Naive thymus-derived CD4-positive, alpha-beta T cell (primary cell): ENCODE data around the gene UBFD1. TPM values are rescaled to one million over a fixed set of nuclear protein-coding genes. Genes with fewer than 3 reads are reported as not detected.

Experiments
- ATAC-seq: fragments of 150-1000 bp; cut with Tn5 transposase; 2 replicates; pipeline ENCODE4 v1.10.0; 2021; ENCODE audit warnings: mild to moderate bottlenecking, moderate library complexity
- CTCF ChIA-PET: fragments of 350-600 bp; sonication (Branson Sonifier 250); formaldehyde crosslinking; loops from one replicate; lab custom pipeline; 2021; ENCODE audit warnings: antibody characterized with exemption; lab: Charles Lee
- POLR2A ChIA-PET: fragments of 350-600 bp; sonication (Branson Sonifier 250); formaldehyde crosslinking; loops from one replicate; lab custom pipeline; 2021; ENCODE audit warnings: antibody characterized with exemption, inconsistent platforms; lab: Charles Lee
- DNase-seq, 9 donors: peaks; one replicate each; pipeline versions ENCODE4 v3.0.0 to v3.0.0-alpha.2; 2020 to 2022; ENCODE audit warnings: mixed read lengths in 1 of 9
- H3K27ac ChIP-seq: one replicate; pipeline ENCODE4 v1.7.0; 2013; ENCODE audit warnings: mild to moderate bottlenecking, low read depth, low read length, moderate library complexity
- H3K27me3 ChIP-seq, 2 donors: one replicate each; pipeline ENCODE4 v1.7.0; 2013; ENCODE audit warnings: low read length in 2 of 2, mild to moderate bottlenecking in 2 of 2, moderate library complexity in 2 of 2; ENCODE audit not compliant: control insufficient read depth in 2 of 2, insufficient read depth in 2 of 2
- H3K36me3 ChIP-seq, 3 experiments: 1 replicate in 2 of 3; 2 replicates in 1 of 3; pipeline ENCODE4 v1.7.0; 2013; ENCODE audit warnings: low read length in 3 of 3, mild to moderate bottlenecking in 3 of 3, moderate library complexity in 1 of 3; ENCODE audit not compliant: insufficient read depth in 3 of 3, control insufficient read depth in 2 of 3
- H3K4me1 ChIP-seq, 2 donors: one replicate each; pipeline ENCODE4 v1.7.0; 2013; ENCODE audit warnings: low read length in 2 of 2, mild to moderate bottlenecking in 2 of 2, moderate library complexity in 1 of 2; ENCODE audit not compliant: control insufficient read depth in 2 of 2, insufficient read depth in 2 of 2
- H3K4me3 ChIP-seq: 2 replicates; pipeline ENCODE4 v1.7.0; 2013; ENCODE audit warnings: mild to moderate bottlenecking, low read length
- H3K9me3 ChIP-seq, 3 experiments: 1 replicate in 2 of 3; 2 replicates in 1 of 3; pipeline ENCODE4 v1.7.0; 2013; ENCODE audit warnings: low read length in 3 of 3; ENCODE audit not compliant: control insufficient read depth in 2 of 3
- H3K27ac Mint-ChIP-seq, 9 donors: one replicate each; pipeline ENCODE4 v1.8.0; 2020 to 2022; ENCODE audit warnings: mixed read lengths in 9 of 9, mild to moderate bottlenecking in 8 of 9, moderate library complexity in 5 of 9, inconsistent platforms in 2 of 9
- H3K27me3 Mint-ChIP-seq, 5 donors: one replicate each; pipeline ENCODE4 v1.8.0; 2021 to 2022; ENCODE audit warnings: mixed read lengths in 5 of 5, mild to moderate bottlenecking in 1 of 5
- H3K36me3 Mint-ChIP-seq, 5 donors: one replicate each; pipeline ENCODE4 v1.8.0; 2020 to 2022; ENCODE audit warnings: mixed read lengths in 5 of 5, mild to moderate bottlenecking in 3 of 5, inconsistent platforms in 1 of 5
- H3K4me1 Mint-ChIP-seq, 7 donors: one replicate each; pipeline ENCODE4 v1.8.0; 2020 to 2022; ENCODE audit warnings: mixed read lengths in 7 of 7, mild to moderate bottlenecking in 3 of 7, inconsistent platforms in 1 of 7
- H3K4me3 Mint-ChIP-seq, 10 donors: one replicate each; pipeline ENCODE4 v1.8.0; 2020 to 2022; ENCODE audit warnings: mild to moderate bottlenecking in 10 of 10, mixed read lengths in 10 of 10, moderate library complexity in 6 of 10, inconsistent platforms in 2 of 10
- H3K9me3 Mint-ChIP-seq, 11 donors: one replicate each; pipeline ENCODE4 v1.8.0; 2020 to 2022; ENCODE audit warnings: mixed read lengths in 11 of 11, mild to moderate bottlenecking in 4 of 11, inconsistent platforms in 1 of 11, moderate library complexity in 1 of 11
- intact Hi-C, 2 donors: fragments of 100-400 bp; cut with micrococcal nuclease; formaldehyde crosslinking; loops; one replicate each; pipeline ENCODE4 v1.15.1; 2023
- polyA plus RNA-seq, 2 donors: library from polyadenylated mRNA; unstranded; fragments of 300-500 nt; fragmentation: Illumina TruSeq; gene quantifications; one replicate each; pipeline ENCODE4 v1.2.3, GENCODE V29; 2021
- total RNA-seq, 6 experiments: library from RNA in 5 of 6; stranded (reverse) in 5 of 6; gene quantifications; 1 replicate in 5 of 6; 2 replicates in 1 of 6; pipeline ENCODE4 v1.2.3 and lab custom pipeline; 2021 to 2026

Gene UBFD1
- total RNA-seq (10 to 100 TPM; 43.4 to 54.4 (median 51.0) TPM), polyA plus RNA-seq (10 to 100 TPM in 1 of 2 donors, 1 to 10 TPM in 1; 8.3 to 16.7 TPM), total RNA-seq (lab: John Stamatoyannopoulos, UW) (33.8 reads per million, percentile 62 among the genes with 10 or more reads in this experiment)

- Mint-ChIP-seq H3K9me3 (no peaks in the 10 kb centered on the region), H3K27me3 (no peaks in the 10 kb centered on the region)
Observed at GRCh38 chr16:23556881-23557778, at the start of gene UBFD1, which contains the start of gene EARS2. Gene UBFD1, plus strand, starts transcription at chr16:23557727. Its CDS starts 16 bp downstream, at chr16:23557743. Gene EARS2, minus strand, starts transcription at chr16:23557350. Its CDS starts 7 bp downstream, at chr16:23557343.

GRCh38 chr16:23508589-23509440 is 48.7 kb upstream of the UBFD1 start:
- Histone ChIP-seq H3K4me1 (peaks cover 39 to 53% of the 10 kb centered on the region in 2 donors), H3K4me3 (peak overlapping the region; percentile 73), H3K9me3 (no peaks in the 10 kb centered on the region), H3K27me3 (no peaks in the 10 kb centered on the region), H3K36me3 (no peaks in the 10 kb centered on the region), H3K27ac (peak overlapping the region; percentile 74)
- H3K27ac Mint-ChIP-seq = peak overlapping the region; percentile 1 to 89 (median 81)
- DNase-seq (no peak), ATAC-seq (no peak)
- intact Hi-C loops = loop anchor here in 1 of 2 donors (2.0 kb wide), 1 partner anchor 56 kb away; the partner anchor contains the start of gene COG7
- H3K4me1 Mint-ChIP-seq = peaks cover 32 to 66% (median 53%) of the 10 kb centered on the region in 7 donors
- POLR2A ChIA-PET = interaction anchor here (0.6 to 1.2 kb wide), 5 partner anchors 12 to 533 kb away, joined by 3 read pairs; no protein-coding TSS in a partner anchor
- peak overlapping the region; percentile 86 to 99 (median 92) for H3K4me3 Mint-ChIP-seq
- no peaks in the 10 kb centered on the region for H3K9me3 Mint-ChIP-seq
- peaks cover 0 to 17% (median 0%) of the 10 kb centered on the region in 5 donors for H3K36me3 Mint-ChIP-seq
- no peaks in the 10 kb centered on the region for H3K27me3 Mint-ChIP-seq
- CTCF ChIA-PET = no interaction called here

More at GRCh38 chr16:23556881-23557778, at the start of gene UBFD1, which contains the start of gene EARS2:
- ATAC-seq (peak; percentile 92), DNase-seq (peak; percentile 91 to 99 (median 95))
- POLR2A ChIA-PET = interaction anchor here (0.8 to 1.5 kb wide), 4 partner anchors 35 to 84 kb away, joined by 3 to 5 read pairs (median 4); partner anchors contain the start of genes DCTN5, GGA2 and PALB2
- intact Hi-C loops = loop anchor here (1.0 to 5.0 kb wide), 8 partner anchors 39 to 1365 kb away; partner anchors contain the start of genes COG7 (in 2 of the 2), DCTN5 (in 2 of the 2), GGA2 (in 2 of the 2) and NDUFAB1 (in 2 of the 2)
- Histone ChIP-seq H3K4me3 (peak within 1 kb of the TSS; percentile 98), H3K27ac (peak within 1 kb of the TSS; percentile 85), H3K9me3 (no peaks in the 10 kb centered on the region), H3K27me3 (no peaks in the 10 kb centered on the region), H3K36me3 (peaks cover 3 to 44% (median 4%) of the 10 kb centered on the region in 3 experiments), H3K4me1 (peaks cover 15 to 17% of the 10 kb centered on the region in 2 donors)
- Mint-ChIP-seq H3K4me1 (peaks cover 14 to 45% (median 36%) of the 10 kb centered on the region in 7 donors), H3K4me3 (peak within 1 kb of the TSS; percentile 92 to 97 (median 93)), H3K36me3 (peaks cover 0 to 17% (median 5%) of the 10 kb centered on the region in 5 donors), H3K27ac (peak within 1 kb of the TSS; percentile 85 to 96 (median 94))
- CTCF ChIA-PET = no interaction called here

GRCh38 chr16:23509441-23509754 is 48.1 kb upstream of the UBFD1 start:
- H3K27ac Mint-ChIP-seq = peak overlapping the region in 8 of 9 donors; percentile 44 to 94 (median 80)
- Histone ChIP-seq H3K36me3 (no peaks in the 10 kb centered on the region), H3K27ac (peak overlapping the region; percentile 74), H3K9me3 (no peaks in the 10 kb centered on the region), H3K4me3 (peak overlapping the region; percentile 73), H3K4me1 (peaks cover 42 to 53% of the 10 kb centered on the region in 2 donors), H3K27me3 (no peaks in the 10 kb centered on the region)
- peaks cover 35 to 65% (median 54%) of the 10 kb centered on the region in 7 donors for H3K4me1 Mint-ChIP-seq
- no peak for DNase-seq
- ChIA-PET POLR2A (interaction anchor here (0.6 to 1.5 kb wide), 5 partner anchors 13 to 533 kb away, joined by 3 to 6 read pairs (median 3); partner anchors contain the start of genes COG7, EARS2 and UBFD1), CTCF (no interaction called here)
- no peaks in the 10 kb centered on the region for H3K9me3 Mint-ChIP-seq
- intact Hi-C loops = loop anchor here in 1 of 2 donors (2.0 kb wide), 1 partner anchor 57 kb away; the partner anchor contains the start of gene COG7
- no peaks in the 10 kb centered on the region for H3K27me3 Mint-ChIP-seq
- H3K36me3 Mint-ChIP-seq = peaks cover 0 to 17% (median 0%) of the 10 kb centered on the region in 5 donors
- peak overlapping the region; percentile 86 to 99 (median 92) for H3K4me3 Mint-ChIP-seq
- no peak for ATAC-seq

- DNase-seq = peak in 7 of 9 donors; percentile 22 to 41 (median 31)
- H3K27me3 Mint-ChIP-seq = no peaks in the 10 kb centered on the region
- no peaks in the 10 kb centered on the region for H3K27me3 ChIP-seq
- H3K27ac Mint-ChIP-seq = peak overlapping the region; percentile 51 to 94 (median 82)
- peak; percentile 39 for ATAC-seq
- H3K27ac ChIP-seq = peak overlapping the region; percentile 74
- ChIA-PET POLR2A (interaction anchor here (0.7 to 1.5 kb wide), 5 partner anchors 13 to 1441 kb away, joined by 3 to 6 read pairs (median 5); partner anchors contain the start of genes COG7, EARS2 and UBFD1), CTCF (no interaction called here)
- H3K4me3 ChIP-seq = peak overlapping the region; percentile 73
- no peaks in the 10 kb centered on the region for H3K9me3 ChIP-seq
- H3K4me1 ChIP-seq = peaks cover 42 to 52% of the 10 kb centered on the region in 2 donors
- peaks cover 0 to 17% (median 0%) of the 10 kb centered on the region in 5 donors for H3K36me3 Mint-ChIP-seq
- intact Hi-C loops = loop anchor here (1.0 to 2.0 kb wide), 5 partner anchors 48 to 132 kb away; partner anchors contain the start of genes COG7 (in 2 of the 2), EARS2 (in 2 of the 2), UBFD1 (in 2 of the 2) and DCTN5 (in 1 of the 2)
- no peaks in the 10 kb centered on the region for H3K9me3 Mint-ChIP-seq
- H3K4me1 Mint-ChIP-seq = peaks cover 39 to 65% (median 56%) of the 10 kb centered on the region in 7 donors
- H3K4me3 Mint-ChIP-seq = peak overlapping the region; percentile 86 to 99 (median 92)
- no peaks in the 10 kb centered on the region for H3K36me3 ChIP-seq
Observed at GRCh38 chr16:23509782-23510163, 47.8 kb upstream of the UBFD1 start.

GRCh38 chr16:23510164-23510914 is 47.2 kb upstream of the UBFD1 start, which contains the start of gene GGA2:
Gene GGA2, minus strand, starts transcription at chr16:23510494. Its CDS starts 83 bp downstream, at chr16:23510411.
- peak within 1 kb of the TSS; percentile 74 for H3K27ac ChIP-seq
- H3K4me1 ChIP-seq = peaks cover 36 to 50% of the 10 kb centered on the region in 2 donors
- H3K4me3 ChIP-seq = peak within 1 kb of the TSS; percentile 73
- Mint-ChIP-seq H3K4me3 (peak within 1 kb of the TSS; percentile 86 to 99 (median 92)), H3K4me1 (peaks cover 43 to 65% (median 56%) of the 10 kb centered on the region in 7 donors), H3K36me3 (peaks cover 0 to 16% (median 0%) of the 10 kb centered on the region in 5 donors), H3K9me3 (no peaks in the 10 kb centered on the region), H3K27ac (peak within 1 kb of the TSS; percentile 78 to 94 (median 83)), H3K27me3 (no peaks in the 10 kb centered on the region)
- ATAC-seq (peak; percentile 96), DNase-seq (peak; percentile 61 to 84 (median 74))
- H3K27me3 ChIP-seq = no peaks in the 10 kb centered on the region
- CTCF ChIA-PET = no interaction called here
- POLR2A ChIA-PET = interaction anchor here (0.7 to 1.5 kb wide), 4 partner anchors 44 to 1440 kb away, joined by 3 to 6 read pairs (median 5); partner anchors contain the start of genes COG7, EARS2 and UBFD1
- H3K36me3 ChIP-seq = no peaks in the 10 kb centered on the region
- intact Hi-C loops = loop anchor here (1.0 kb wide), 4 partner anchors 47 to 131 kb away; partner anchors contain the start of genes EARS2 (in 2 of the 2), UBFD1 (in 2 of the 2), COG7 (in 1 of the 2) and DCTN5 (in 1 of the 2)
- H3K9me3 ChIP-seq = no peaks in the 10 kb centered on the region
